A549 (cell line): ENCODE results near the gene SIK3. TPM values are rescaled to one million over a fixed set of nuclear protein-coding genes. Genes with fewer than 3 reads are reported as not detected.
A peak's percentile ranks its signal among the peaks of the same experiment; 100 is the strongest.

ENCODE experiments used
- ATAC-seq, 2 experiments: fragments of 200-7000 bp in 1 of 2; fragments of >200 bp in 1 of 2; cut with Nextera tagmentation in 1 of 2; cut with Tn5 transposase in 1 of 2; 3 replicates each; pipeline versions ENCODE4 v1.8.0 to v1.9.1; 2018 to 2020; ENCODE audit warnings: mild to moderate bottlenecking in 1 of 2, moderate library complexity in 1 of 2
- CTCF ChIA-PET: fragments of 300-600 bp; sonication (Branson Sonifier 250); formaldehyde crosslinking; extraction: SDS; loops from one replicate; lab custom pipeline; 2021; ENCODE audit warnings: antibody characterized with exemption, inconsistent platforms; lab: Yijun Ruan, JAX
- POLR2A ChIA-PET: fragments of 350-600 bp; formaldehyde crosslinking; extraction: SDS; loops from one replicate; lab custom pipeline; 2021; ENCODE audit warnings: antibody characterized with exemption, inconsistent platforms; lab: Yijun Ruan, JAX
- DNase-seq, 2 experiments: peaks; one replicate each; pipeline versions ENCODE4 v3.0.0 to v3.0.0-alpha.2; 2011 to 2016; ENCODE audit warnings: low read depth in 1 of 2, low spot score in 1 of 2
- FAIRE-seq: peaks from 2 replicates; lab custom pipeline; 2011; peaks lifted over from hg19 to GRCh38; lab: Jason Lieb, UNC
- H3K27ac ChIP-seq, 2 experiments: fragments of >200 bp; sonication (Bioruptor Twin); formaldehyde crosslinking; 3 replicates each; pipeline ENCODE4 v1.5.1; 2016 to 2017
- H3K4me1 ChIP-seq: fragments of >200 bp; sonication (Bioruptor Twin); formaldehyde crosslinking; 3 replicates; pipeline ENCODE4 v1.6.1; 2016
- H3K4me2 ChIP-seq: fragments of >200 bp; sonication (Bioruptor Twin); formaldehyde crosslinking; 3 replicates; pipeline ENCODE4 v1.6.1; 2016
- H3K4me3 ChIP-seq: fragments of >200 bp; sonication (Bioruptor Twin); formaldehyde crosslinking; 3 replicates; pipeline ENCODE4 v1.5.1; 2016
- H3K9me3 ChIP-seq: fragments of >200 bp; sonication (Bioruptor Twin); formaldehyde crosslinking; 3 replicates; pipeline ENCODE4 v1.6.1; 2016
- ATOH8 ChIP-seq: fragments of 250-450 bp; sonication (Bioruptor Pico); IDR thresholded peaks from 2 replicates; pipeline ENCODE4 v1.5.0; 2020; ENCODE audit warnings: low read depth, mild to moderate bottlenecking, moderate library complexity
- BHLHE40 ChIP-seq: IDR thresholded peaks from 2 replicates; pipeline ENCODE4 v1.6.1; 2012; ENCODE audit warnings: low read depth, low read length, inconsistent platforms
- CBX2 ChIP-seq: fragments of 200-600 bp; sonication (generic); IDR thresholded peaks from 2 replicates; pipeline ENCODE4 v1.6.1; 2016; ENCODE audit warnings: low read depth, mild to moderate bottlenecking, borderline replicate concordance
- CBX8 ChIP-seq: fragments of 200-600 bp; sonication (generic); IDR thresholded peaks from 2 replicates; pipeline ENCODE4 v1.6.1; 2016
- EP300 ChIP-seq, 2 experiments: fragments of >200 bp; sonication (Bioruptor Twin); formaldehyde crosslinking; IDR thresholded peaks; 2 replicates in 1 of 2; 3 replicates in 1 of 2; pipeline ENCODE4 v1.6.1; 2016 to 2017
- ESRRA ChIP-seq: fragments of 150-350 bp; IDR thresholded peaks from 2 replicates; pipeline ENCODE4 v1.6.1; 2014; ENCODE audit warnings: mild to moderate bottlenecking, low read length, borderline replicate concordance
- FOSB ChIP-seq: fragments of 250-450 bp; sonication (Bioruptor Pico); IDR thresholded peaks from 2 replicates; pipeline ENCODE4 v1.5.0; 2020; ENCODE audit warnings: mild to moderate bottlenecking, moderate library complexity
- FOXS1 ChIP-seq: fragments of 250-450 bp; sonication (Bioruptor Pico); IDR thresholded peaks from 2 replicates; pipeline ENCODE4 v1.5.0; 2020; ENCODE audit warnings: mild to moderate bottlenecking, moderate library complexity
- GATA3 ChIP-seq: IDR thresholded peaks from 2 replicates; pipeline ENCODE4 v1.6.1; 2012; ENCODE audit warnings: borderline replicate concordance
- HMGXB4 ChIP-seq: fragments of 250-450 bp; sonication (Bioruptor Pico); IDR thresholded peaks from 2 replicates; pipeline ENCODE4 v1.5.0; 2021; ENCODE audit warnings: mild to moderate bottlenecking, moderate library complexity, borderline replicate concordance
- HOXB5 ChIP-seq: fragments of 250-450 bp; sonication (Bioruptor Pico); IDR thresholded peaks from 2 replicates; pipeline ENCODE4 v1.5.0; 2020; ENCODE audit warnings: mild to moderate bottlenecking, moderate library complexity
- JUN ChIP-seq, 2 experiments: fragments of >200 bp; sonication (Bioruptor Twin); formaldehyde crosslinking; IDR thresholded peaks; 2 replicates in 1 of 2; 3 replicates in 1 of 2; pipeline ENCODE4 v1.6.1; 2016 to 2017
- MAX ChIP-seq: IDR thresholded peaks from 2 replicates; pipeline ENCODE4 v1.6.1; 2012
- MAZ ChIP-seq: fragments of 150-350 bp; IDR thresholded peaks from 2 replicates; pipeline ENCODE4 v1.6.1; 2014; ENCODE audit warnings: antibody characterized with exemption, low read depth, low read length, borderline replicate concordance
- NPAS2 ChIP-seq: fragments of 250-450 bp; sonication (Bioruptor Pico); IDR thresholded peaks from 2 replicates; pipeline ENCODE4 v1.8.0; 2022; ENCODE audit warnings: mild to moderate bottlenecking, moderate library complexity, borderline replicate concordance
- NR3C1 ChIP-seq: fragments of >200 bp; sonication (Bioruptor Twin); formaldehyde crosslinking; IDR thresholded peaks from 3 replicates; pipeline ENCODE4 v1.6.1; 2017
- PHF8 ChIP-seq: fragments of 200-600 bp; sonication (generic); IDR thresholded peaks from 2 replicates; pipeline ENCODE4 v1.6.1; 2016; ENCODE audit warnings: low read depth, mild to moderate bottlenecking, antibody characterized with exemption, moderate library complexity, borderline replicate concordance
- RFX5 ChIP-seq: fragments of 450-650 bp; IDR thresholded peaks from 2 replicates; pipeline ENCODE4 v1.7.1; 2014; ENCODE audit warnings: antibody characterized with exemption, mild to moderate bottlenecking, moderate library complexity
- SREBF2 ChIP-seq: fragments of 450-650 bp; IDR thresholded peaks from 2 replicates; pipeline ENCODE4 v1.6.1; 2014; ENCODE audit warnings: mild to moderate bottlenecking, moderate library complexity
- USF2 ChIP-seq: fragments of 450-650 bp; IDR thresholded peaks from 2 replicates; pipeline ENCODE4 v1.6.1; 2014; ENCODE audit warnings: antibody characterized with exemption
- ZFP36 ChIP-seq: fragments of 450-650 bp; IDR thresholded peaks from 2 replicates; pipeline ENCODE4 v1.6.1; 2014; ENCODE audit warnings: borderline replicate concordance; ENCODE audit not compliant: partially characterized antibody
- ZNF302 ChIP-seq: fragments of 250-450 bp; sonication (Bioruptor Pico); IDR thresholded peaks from 2 replicates; pipeline ENCODE4 v1.9.0; 2021; ENCODE audit warnings: inconsistent platforms, mild to moderate bottlenecking, moderate library complexity
- WGBS: methylation state at CpG from one replicate; pipeline ENCODE4 v1.1.6; 2017; ENCODE audit errors: missing lambda C conversion rate; 5-methylcytosine and 5-hydroxymethylcytosine counted together
- polyA plus RNA-seq, 4 experiments: library from polyadenylated mRNA; depleted of rRNA in 3 of 4; stranded (reverse); fragments of >200 nt; fragmentation: RNase III in 1 of 4; extraction: RNeasy Plus Mini Kit Qiagen cat#74134 plus additional on column Dnase treatment in 1 of 4; gene quantifications; 2 replicates in 3 of 4; 3 replicates in 1 of 4; pipeline ENCODE4 v1.2.3, GENCODE V29; 2011 to 2017

SIK3 gene
- polyA plus RNA-seq, 2 of the 4 experiments (the other 2 are of a cell fraction), result 8.2 to 9.0 TPM

- TF ChIP-seq SREBF2 (no peak), ZFP36 (no peak), FOSB (CRISPR knock-in tag) (no peak)
- TF ChIP-seq, all 56 proteins: peak for 0
Observed at GRCh38 chr11:116933961-116934360, 164.3 kb downstream of the SIK3 start (continued).

GRCh38 chr11:116932181-116932580 lies 166.0 kb downstream of the SIK3 start:
- peaks cover 15% of the 10 kb centered on the region; the same call in 2 of the 3 replicates for H3K4me1 ChIP-seq
- WGBS, result 88% methylated on average over 7 of the region's 7 CpGs
- H3K4me2 ChIP-seq, result no peak overlapping the region
- no peak overlapping the region for H3K27ac ChIP-seq
- H3K4me3 ChIP-seq, result no peak overlapping the region
- FAIRE-seq, result no peak
- TF ChIP-seq CBX8 (no peak), PHF8 (no peak)
- POLR2A ChIA-PET, result no interaction called here
- no peaks in the 10 kb centered on the region for H3K9me3 ChIP-seq
- CTCF ChIA-PET, result interaction anchor here (0.6 kb wide), 1 partner anchor 215 kb away, joined by 5 read pairs; no protein-coding TSS in a partner anchor
- DNase-seq, result no peak
- no peak for ATAC-seq

GRCh38 chr11:116931206-116931953 lies 166.8 kb downstream of the SIK3 start:
- FAIRE-seq, result no peak
- POLR2A ChIA-PET, result no interaction called here
- Histone ChIP-seq H3K4me3 (no peak overlapping the region), H3K9me3 (no peaks in the 10 kb centered on the region), H3K27ac (no peak overlapping the region), H3K4me1 (peaks cover 15% of the 10 kb centered on the region; the same call in 2 of the 3 replicates), H3K4me2 (no peak overlapping the region; the same call in 2 of the 3 replicates)
- peak in 1 of 2 experiments; percentile 64; a peak in 3 of 6 replicates for ATAC-seq
- CTCF ChIA-PET, result interaction anchor here (0.6 to 0.9 kb wide), 2 partner anchors 17 to 215 kb away, joined by 3 to 5 read pairs; no protein-coding TSS in a partner anchor
- WGBS, result 63% methylated on average over 7 of the region's 7 CpGs
- TF ChIP-seq HOXB5 (CRISPR knock-in tag) (no peak), NR3C1 (no peak), MAZ (no peak), BHLHE40 (no peak), FOXS1 (CRISPR knock-in tag) (no peak), EP300 (IDR thresholded peaks at IDR 0.05) (no peak), USF2 (no peak), HMGXB4 (CRISPR knock-in tag) (no peak), ZNF302 (CRISPR knock-in tag) (no peak), RFX5 (no peak), NPAS2 (CRISPR knock-in tag) (no peak), JUN (IDR thresholded peaks at IDR 0.05) (no peak), MAX (no peak), ATOH8 (CRISPR knock-in tag) (no peak), ESRRA (no peak), GATA3 (no peak), CBX8 (no peak), CBX2 (no peak), SREBF2 (no peak)
- peak in 1 of 2 experiments; percentile 56 for DNase-seq
